Measurements from ENCODE around the gene GALK2.
A peak's percentile ranks its signal among the peaks of the same experiment; 100 is the strongest.

The GALK2 gene

GRCh38 chr15:49212897-49213296 lies 42.9 kb downstream of the GALK2 start:
- in situ Hi-C loops (cut with HindIII; ENCODE audit: low pct_ligation_motif_present, low sequenced_read_pairs), result no loop called here
- TF ChIP-seq CTCF (IDR thresholded peaks at IDR 0.05; ENCODE audit: low read depth, low read length, missing control alignments), result no peak
- no peak for DNase-seq
- H3K4me3 ChIP-seq (ENCODE audit: low read depth, low read length), result no peak overlapping the region
- no peak overlapping the region for H3K27ac ChIP-seq
- H3K27me3 ChIP-seq (replicated peaks), result no peaks in the 10 kb centered on the region
- no peaks in the 10 kb centered on the region for H3K36me3 ChIP-seq (replicated peaks)

- no peaks in the 10 kb centered on the region for H3K27me3 ChIP-seq (replicated peaks)
- no peak overlapping the region for H3K4me3 ChIP-seq (ENCODE audit: low read depth, low read length)
- in situ Hi-C loops (cut with HindIII; ENCODE audit: low pct_ligation_motif_present, low sequenced_read_pairs), result no loop called here
- no peak for DNase-seq
- H3K36me3 ChIP-seq (replicated peaks), result peaks cover 6% of the 10 kb centered on the region
- H3K27ac ChIP-seq, result no peak overlapping the region
- TF ChIP-seq CTCF (IDR thresholded peaks at IDR 0.05; ENCODE audit: low read depth, low read length, missing control alignments), result no peak
Observed at GRCh38 chr15:49215768-49216739, 46.0 kb downstream of the GALK2 start.

- no peak for DNase-seq
- in situ Hi-C loops (cut with HindIII; ENCODE audit: low pct_ligation_motif_present, low sequenced_read_pairs), result no loop called here
- no peak overlapping the region for H3K4me3 ChIP-seq (ENCODE audit: low read depth, low read length)
Observed at GRCh38 chr15:49223536-49224274, 53.7 kb downstream of the GALK2 start.

GRCh38 chr15:49225572-49226281 lies 55.7 kb downstream of the GALK2 start:
- H3K4me3 ChIP-seq (ENCODE audit: low read depth, low read length), result no peak overlapping the region
- in situ Hi-C loops (cut with HindIII; ENCODE audit: low pct_ligation_motif_present, low sequenced_read_pairs), result no loop called here
- H3K27ac ChIP-seq, result no peak overlapping the region
- peak; percentile 43 for DNase-seq
- no peaks in the 10 kb centered on the region for H3K36me3 ChIP-seq (replicated peaks)
- TF ChIP-seq CTCF (IDR thresholded peaks at IDR 0.05; ENCODE audit: low read depth, low read length, missing control alignments), result peak; percentile 66
- H3K27me3 ChIP-seq (replicated peaks), result no peaks in the 10 kb centered on the region

More at GRCh38 chr15:49223536-49224274, 53.7 kb downstream of the GALK2 start:
- Histone ChIP-seq H3K27me3 (replicated peaks) (no peaks in the 10 kb centered on the region), H3K36me3 (replicated peaks) (peaks cover 6% of the 10 kb centered on the region), H3K27ac (no peak overlapping the region)
- TF ChIP-seq CTCF (IDR thresholded peaks at IDR 0.05; ENCODE audit: low read depth, low read length, missing control alignments), result no peak

- TF ChIP-seq CTCF (IDR thresholded peaks at IDR 0.05; ENCODE audit: low read depth, low read length, missing control alignments), result no peak
- no peak overlapping the region for H3K27ac ChIP-seq
- in situ Hi-C loops (cut with HindIII; ENCODE audit: low pct_ligation_motif_present, low sequenced_read_pairs), result no loop called here
- H3K36me3 ChIP-seq (replicated peaks), result no peaks in the 10 kb centered on the region
- H3K27me3 ChIP-seq (replicated peaks), result no peaks in the 10 kb centered on the region
- DNase-seq, result no peak
- no peak overlapping the region for H3K4me3 ChIP-seq (ENCODE audit: low read depth, low read length)
Observed at GRCh38 chr15:49227602-49228001, 57.6 kb downstream of the GALK2 start.

Data from brain microvascular endothelial cell (primary cell).